MM.1S (cell line): ENCODE measurements around the gene LTO1.

ENCODE experiments used
- DNase-seq: peaks from one replicate; pipeline ENCODE4 v3.0.0-alpha.2; 2015
- H2AFZ ChIP-seq: fragments of 300-600 bp; sonication (generic); 2 replicates; pipeline ENCODE4 v1.6.0; 2016; ENCODE audit warnings: antibody characterized with exemption, low read length
- H3F3A ChIP-seq: fragments of 300-600 bp; sonication (generic); 2 replicates; pipeline ENCODE4 v1.6.1; 2016; ENCODE audit warnings: mild to moderate bottlenecking, antibody characterized with exemption, low read length, moderate library complexity, mixed read lengths; ENCODE audit not compliant: insufficient read depth
- H3K27ac ChIP-seq: fragments of 300-600 bp; sonication (generic); 2 replicates; pipeline ENCODE4 v1.5.1; 2016; ENCODE audit warnings: mild to moderate bottlenecking, low read length
- H3K27me3 ChIP-seq: fragments of 300-600 bp; sonication (generic); replicated peaks from 2 replicates; pipeline ENCODE4 v1.6.0; 2016; ENCODE audit warnings: low read length; ENCODE audit not compliant: insufficient read depth
- H3K36me3 ChIP-seq: fragments of 300-600 bp; sonication (generic); replicated peaks from 2 replicates; pipeline ENCODE4 v1.6.1; 2016; ENCODE audit warnings: mild to moderate bottlenecking, low read length, mixed read lengths; ENCODE audit not compliant: insufficient read depth
- H3K4me1 ChIP-seq: fragments of 300-600 bp; sonication (generic); 2 replicates; pipeline ENCODE4 v1.6.1; 2016; ENCODE audit warnings: low read length, mixed read lengths
- H3K4me2 ChIP-seq: fragments of 300-600 bp; sonication (generic); 2 replicates; pipeline ENCODE4 v1.6.0; 2016; ENCODE audit warnings: low read depth, low read length
- H3K4me3 ChIP-seq: fragments of 300-600 bp; sonication (generic); 2 replicates; pipeline ENCODE4 v1.5.1; 2016; ENCODE audit warnings: low read length, mixed read lengths
- H3K79me2 ChIP-seq: fragments of 300-600 bp; sonication (generic); 2 replicates; pipeline ENCODE4 v1.6.1; 2016; ENCODE audit warnings: mixed run types, low read length, mixed read lengths
- H3K9ac ChIP-seq: fragments of 300-600 bp; sonication (generic); 2 replicates; pipeline ENCODE4 v1.6.1; 2016; ENCODE audit warnings: low read length, mixed read lengths
- H3K9me2 ChIP-seq: fragments of 300-600 bp; sonication (generic); replicated peaks from 2 replicates; pipeline ENCODE4 v1.6.1; 2016; ENCODE audit warnings: mild to moderate bottlenecking, low read length, mixed read lengths; ENCODE audit not compliant: insufficient read depth
- H3K9me3 ChIP-seq: fragments of 300-600 bp; sonication (generic); replicated peaks from 2 replicates; pipeline ENCODE4 v1.6.1; 2016; ENCODE audit warnings: mild to moderate bottlenecking, low read length, mixed read lengths; ENCODE audit not compliant: insufficient read depth
- H4K20me1 ChIP-seq: fragments of 300-600 bp; sonication (generic); 2 replicates; pipeline ENCODE4 v1.6.1; 2016; ENCODE audit warnings: mild to moderate bottlenecking, low read length, moderate library complexity, mixed read lengths; ENCODE audit not compliant: insufficient read depth
- CTCF ChIP-seq: fragments of 300-600 bp; sonication (generic); IDR thresholded peaks from 2 replicates; pipeline ENCODE4 v1.5.1; 2016; ENCODE audit warnings: antibody characterized with exemption, low read length, mixed read lengths
- EZH2 ChIP-seq: fragments of 300-600 bp; sonication (generic); optimal IDR thresholded peaks from 2 replicates; pipeline ENCODE3; 2017; ENCODE audit warnings: low read depth, mild to moderate bottlenecking, antibody characterized with exemption, low read length, mixed read lengths
- EZH2phosphoT487 ChIP-seq: fragments of 300-600 bp; sonication (generic); IDR thresholded peaks from 2 replicates; pipeline ENCODE4 v1.6.1; 2018; ENCODE audit warnings: antibody characterized with exemption, low read length

LTO1 gene

GRCh38 chr11:69618237-69618636 lies 56.9 kb downstream of the LTO1 start:
- no peaks in the 10 kb centered on the region for H3K4me1 ChIP-seq
- TF ChIP-seq CTCF (no peak), EZH2 (no peak), EZH2phosphoT487 (no peak)
- DNase-seq, result no peak
- H3K79me2 ChIP-seq, result no peaks in the 10 kb centered on the region
- no peaks in the 10 kb centered on the region for H3F3A ChIP-seq
- no peak overlapping the region for H2AFZ ChIP-seq
- H3K36me3 ChIP-seq, result no peaks in the 10 kb centered on the region
- H3K9ac ChIP-seq, result no peak overlapping the region
- H3K9me2 ChIP-seq, result no peaks in the 10 kb centered on the region
- H3K4me3 ChIP-seq, result no peak overlapping the region
- no peaks in the 10 kb centered on the region for H3K9me3 ChIP-seq
- H4K20me1 ChIP-seq, result no peaks in the 10 kb centered on the region
- no peak overlapping the region for H3K27ac ChIP-seq
- no peak overlapping the region for H3K4me2 ChIP-seq
- no peaks in the 10 kb centered on the region for H3K27me3 ChIP-seq

GRCh38 chr11:69617682-69618081 lies 57.5 kb downstream of the LTO1 start:
- Histone ChIP-seq H3K36me3 (no peaks in the 10 kb centered on the region), H3K79me2 (no peaks in the 10 kb centered on the region), H3K27me3 (no peaks in the 10 kb centered on the region), H3K9me2 (no peaks in the 10 kb centered on the region), H3K4me3 (no peak overlapping the region), H3F3A (no peaks in the 10 kb centered on the region), H3K27ac (no peak overlapping the region), H3K9ac (no peak overlapping the region), H3K9me3 (no peaks in the 10 kb centered on the region), H2AFZ (no peak overlapping the region), H4K20me1 (no peaks in the 10 kb centered on the region), H3K4me1 (no peaks in the 10 kb centered on the region), H3K4me2 (no peak overlapping the region)
- no peak for DNase-seq
- TF ChIP-seq EZH2 (no peak), EZH2phosphoT487 (no peak), CTCF (no peak)

- no peak for DNase-seq
- Histone ChIP-seq H3K36me3 (no peaks in the 10 kb centered on the region), H3F3A (no peaks in the 10 kb centered on the region), H3K27ac (no peak overlapping the region), H3K9ac (no peak overlapping the region), H3K9me2 (no peaks in the 10 kb centered on the region), H3K4me1 (no peaks in the 10 kb centered on the region), H3K79me2 (no peaks in the 10 kb centered on the region), H3K27me3 (no peaks in the 10 kb centered on the region), H4K20me1 (no peaks in the 10 kb centered on the region), H3K4me3 (no peak overlapping the region), H3K9me3 (no peaks in the 10 kb centered on the region), H3K4me2 (no peak overlapping the region), H2AFZ (no peak overlapping the region)
- TF ChIP-seq EZH2 (no peak), CTCF (no peak), EZH2phosphoT487 (no peak)
Measured at GRCh38 chr11:69617220-69617619, 57.9 kb downstream of the LTO1 start.
